ENCODE results near the gene CYB5A. TPM values are rescaled to one million over a fixed set of nuclear protein-coding genes. Genes with fewer than 3 reads are reported as not detected.

Gene CYB5A
- 160 and 173 TPM in 2 replicates for total RNA-seq

GRCh38 chr18:74291771-74292540 lies at the start of gene CYB5A:
Gene CYB5A, minus strand, starts transcription at chr18:74291963. Its CDS starts 88 bp downstream, at chr18:74291875.

GRCh38 chr18:74315464-74316256 lies 23.9 kb upstream of the CYB5A start, which contains the start of gene C18orf63:
Gene C18orf63, plus strand, starts transcription at chr18:74315839. Its CDS starts 2,027 bp downstream, at chr18:74317866.

Other genes starting within 250 kb of the CYB5A start
- 0.09 and 0.23 TPM in 2 replicates for gene FBXO15, start 144.1 kb downstream of the CYB5A start, total RNA-seq
- gene TIMM21, start 143.4 kb downstream of the CYB5A start, total RNA-seq, result 18.7 and 25.6 TPM in 2 replicates
- gene C18orf63, start 23.9 kb upstream of the CYB5A start, total RNA-seq, result not detected in 2 replicates
- not detected in 2 replicates for gene DIPK1C, start 165.3 kb upstream of the CYB5A start, total RNA-seq
- gene CNDP2, start 204.4 kb upstream of the CYB5A start, total RNA-seq, result 36.2 and 48.2 TPM in 2 replicates
- gene CNDP1, start 242.5 kb upstream of the CYB5A start, total RNA-seq, result not detected in 2 replicates